Subcutaneous adipose tissue (tissue), 4 donors: ENCODE measurements around the gene PRSS56. TPM values are rescaled to one million over a fixed set of nuclear protein-coding genes. Genes with fewer than 3 reads are reported as not detected.

ENCODE experiments used
- CTCF ChIP-seq: fragments of 450-650 bp; IDR thresholded peaks from one replicate; pipeline ENCODE4 v1.5.1; 2016; ENCODE audit warnings: low read depth, mild to moderate bottlenecking, control low read depth, antibody characterized with exemption, moderate library complexity
- total RNA-seq, 4 donors: library from RNA; depleted of rRNA; stranded (reverse); fragments of >200 nt; gene quantifications; one replicate each; pipeline ENCODE4 v1.1.0, GENCODE V29; 2016

PRSS56 gene
- total RNA-seq, 4 donors from 2014 or later = not detected

- no peak for TF ChIP-seq CTCF
Observed at GRCh38 chr2:232529806-232530547, 9.8 kb downstream of the PRSS56 start.

- no peak for TF ChIP-seq CTCF
Observed at GRCh38 chr2:232530626-232531260, 10.6 kb downstream of the PRSS56 start.

GRCh38 chr2:232532419-232532818 is 12.2 kb downstream of the PRSS56 start:
- TF ChIP-seq CTCF = no peak

GRCh38 chr2:232533944-232534710 is 13.9 kb downstream of the PRSS56 start:
- TF ChIP-seq CTCF = no peak

- no peak for TF ChIP-seq CTCF
Observed at GRCh38 chr2:232534940-232535651, 14.9 kb downstream of the PRSS56 start.

- no peak for TF ChIP-seq CTCF
Observed at GRCh38 chr2:232535761-232536530, 15.8 kb downstream of the PRSS56 start.
